D721Med (cell line): ENCODE measurements around the gene TMCC2.

Source experiments
- DNase-seq: peaks from one replicate; pipeline ENCODE4 v3.0.0; 2011; ENCODE audit warnings: low spot score; ENCODE audit not compliant: insufficient read length
- FAIRE-seq: peaks from 2 replicates; lab custom pipeline; 2011; peaks lifted over from hg19 to GRCh38; lab: Jason Lieb, UNC
- CTCF ChIP-seq: IDR thresholded peaks from 2 replicates; pipeline ENCODE4 v1.5.1; 2012; ENCODE audit warnings: mild to moderate bottlenecking, control low read depth; ENCODE audit not compliant: insufficient read depth; ENCODE audit errors: missing control alignments

The TMCC2 gene

DNA sequence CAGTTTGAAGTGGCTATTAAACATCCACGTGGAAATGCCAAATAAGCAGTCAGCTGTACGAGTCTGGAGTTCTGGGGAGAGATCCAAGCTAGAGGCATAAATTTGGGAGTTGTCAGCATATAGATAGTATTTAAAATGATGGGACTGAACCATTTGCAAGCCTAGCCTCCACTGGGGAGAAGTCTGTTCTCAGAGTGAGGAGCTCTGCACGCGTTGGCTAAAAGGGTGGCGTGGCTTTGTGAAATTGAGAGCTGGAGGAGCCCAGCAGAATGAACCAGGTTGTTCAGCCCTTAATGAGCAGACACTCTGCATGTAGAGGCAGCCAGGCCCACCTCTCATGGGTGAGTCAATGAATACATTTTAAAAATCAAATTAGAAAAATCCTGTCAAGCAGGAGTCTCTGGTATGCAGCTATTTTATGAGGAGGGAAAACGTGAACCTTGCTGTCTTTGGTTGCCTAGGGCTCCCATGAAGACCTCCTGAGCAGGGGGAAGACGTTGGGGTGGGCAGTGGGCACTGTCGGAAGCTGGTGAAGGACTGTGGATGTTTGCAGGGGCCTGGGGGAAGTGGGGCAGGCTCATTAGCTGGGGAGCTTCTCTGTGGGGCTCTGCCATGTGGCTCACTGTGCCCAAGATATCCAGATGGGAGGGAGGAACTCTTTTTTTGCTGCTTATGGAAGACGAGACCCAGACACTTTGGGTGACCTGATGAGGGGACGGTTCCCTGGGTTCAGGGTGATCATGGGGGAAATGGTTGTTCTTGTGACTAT is 18.8 kb downstream of the TMCC2 start:
- FAIRE-seq (no peak), DNase-seq (no peak)
- no peak for TF ChIP-seq CTCF

DNA sequence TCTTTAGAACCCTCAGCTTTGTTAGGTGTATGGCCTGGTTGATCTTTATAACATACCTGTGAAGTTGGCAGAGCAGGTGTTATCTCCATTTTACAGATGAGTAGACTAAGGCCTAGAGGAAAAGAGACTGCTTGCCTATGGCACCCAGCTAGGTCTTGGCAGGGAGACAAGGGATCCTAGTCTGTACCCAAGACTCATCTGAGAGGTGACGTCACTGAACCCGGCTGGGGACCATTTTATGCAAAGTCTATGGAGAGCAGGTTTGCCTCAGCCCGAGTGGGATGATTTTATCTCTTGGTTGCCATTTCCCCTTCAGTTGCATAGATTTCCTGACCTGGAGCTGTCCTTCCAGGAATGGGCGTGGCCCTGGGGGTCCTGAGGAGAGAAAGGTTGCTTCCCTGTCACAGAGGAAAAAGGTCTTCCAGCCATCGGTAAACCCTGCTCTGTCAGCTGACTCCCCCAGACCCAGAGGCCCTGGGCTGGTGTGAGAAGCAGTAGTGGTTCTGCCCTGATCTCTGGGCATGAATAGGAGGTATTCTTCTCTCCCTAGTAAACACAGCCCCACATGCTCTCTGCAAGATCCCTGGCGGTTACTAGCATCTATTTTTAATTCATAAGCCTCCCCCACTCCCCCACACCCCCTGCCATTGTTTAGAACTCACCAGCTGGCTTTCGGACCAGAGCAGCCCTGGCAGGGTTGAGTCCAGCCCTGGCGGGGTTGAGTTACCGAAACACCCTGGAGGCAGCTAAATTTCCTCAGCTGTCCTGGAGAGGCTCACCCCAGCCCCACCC is 19.6 kb downstream of the TMCC2 start:
- no peak for FAIRE-seq
- no peak for DNase-seq
- no peak for TF ChIP-seq CTCF

DNA sequence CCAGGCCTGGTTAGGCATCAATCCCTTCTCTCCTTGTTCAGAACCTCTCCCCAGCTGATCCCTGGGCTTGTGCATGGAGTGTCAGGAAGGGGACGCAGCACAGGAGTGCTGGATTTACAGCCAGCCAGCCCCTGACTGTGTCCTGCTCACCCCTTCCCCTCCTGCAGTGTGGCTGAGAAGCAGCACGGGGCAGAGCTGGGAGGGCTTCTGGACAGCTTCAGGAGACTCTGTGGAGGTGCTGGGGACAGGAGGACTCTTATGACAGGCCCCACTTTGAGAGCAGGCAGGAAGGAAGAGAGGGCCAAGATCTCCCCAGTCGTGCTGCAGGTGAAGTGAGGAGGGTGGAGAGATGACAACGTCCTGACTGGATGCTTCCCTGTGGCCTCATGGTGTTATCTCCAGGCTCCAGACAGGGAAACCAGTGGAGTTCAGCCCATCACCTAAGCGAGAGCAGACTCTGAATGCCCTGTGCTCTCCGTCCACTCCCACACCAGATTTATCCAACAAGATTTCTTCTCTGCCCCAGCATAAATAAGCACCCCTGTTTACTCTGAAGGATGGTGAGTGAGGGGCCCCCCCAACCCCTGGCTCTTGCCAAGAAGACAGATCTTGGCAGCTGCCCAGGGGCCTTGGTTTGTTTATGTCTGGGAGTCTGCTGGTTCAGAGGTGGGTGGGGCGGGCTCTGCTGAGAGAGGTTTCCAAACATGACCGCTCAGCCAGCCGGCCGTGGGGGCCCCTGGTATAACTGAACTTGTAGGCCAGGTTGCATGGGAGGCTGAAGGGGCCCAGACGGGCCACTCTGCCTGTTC is 21.3 kb downstream of the TMCC2 start:
- TF ChIP-seq CTCF, result no peak
- no peak for DNase-seq

DNA sequence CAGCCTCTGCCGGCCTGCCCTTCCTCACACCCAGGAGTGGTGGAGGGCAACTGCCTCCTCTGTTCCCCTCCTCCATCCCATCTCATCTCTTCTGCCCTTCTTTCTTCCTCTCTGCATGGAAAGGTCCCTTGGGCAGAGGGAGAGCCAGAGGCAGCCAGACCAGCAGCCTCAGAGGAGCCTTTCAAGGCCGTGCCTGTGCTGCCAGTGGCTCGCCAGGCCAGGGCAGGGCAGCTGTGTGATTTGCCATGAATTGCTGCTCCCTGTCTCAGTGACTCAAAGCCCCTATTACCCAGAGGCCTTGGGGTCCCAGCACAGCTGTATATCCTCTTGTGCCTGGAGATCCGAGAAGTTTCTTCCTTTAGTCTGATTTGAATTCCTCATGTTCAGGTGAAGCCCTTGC is 21.9 kb downstream of the TMCC2 start:
- FAIRE-seq (no peak), DNase-seq (no peak)
- TF ChIP-seq CTCF, result no peak

More for the DNA sequence above, 21.3 kb downstream of the TMCC2 start:
- no peak for FAIRE-seq

GRCh38 chr1:205250699-205251098 is 23.0 kb downstream of the TMCC2 start:
- DNase-seq (no peak), FAIRE-seq (no peak)
- TF ChIP-seq CTCF, result no peak

DNA sequence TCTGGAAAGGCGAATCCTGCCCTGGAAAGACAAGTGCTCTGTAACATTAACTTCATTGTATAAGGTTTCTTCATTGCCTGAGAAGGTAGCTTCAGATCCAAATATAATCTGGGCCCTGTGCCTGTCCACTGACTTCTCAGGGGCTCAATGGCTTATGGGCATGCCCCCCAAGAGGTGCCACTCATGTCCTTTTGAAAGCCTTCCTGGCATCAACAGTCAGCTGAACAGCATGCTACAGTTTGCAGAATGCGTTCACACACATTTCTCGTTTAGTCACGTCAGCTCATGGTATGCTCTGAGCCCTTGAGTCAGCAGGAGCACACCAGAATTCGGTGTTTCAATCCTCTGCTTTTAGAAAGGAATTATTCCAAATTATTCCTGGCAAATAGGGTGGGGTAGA is 23.8 kb downstream of the TMCC2 start:
- FAIRE-seq, result no peak

More for the DNA sequence above, 23.8 kb downstream of the TMCC2 start:
- no peak for DNase-seq
- no peak for TF ChIP-seq CTCF
